ENCODE data around the gene EEF2K. TPM values are rescaled to one million over a fixed set of nuclear protein-coding genes. Genes with fewer than 3 reads are reported as not detected.

Gene EEF2K
- total and polyA plus RNA-seq, 2 of the 13 experiments (the other 11 are each of a cell fraction or from before 2014, with no cell fraction given) = 22.0 to 23.8 TPM

DNA sequence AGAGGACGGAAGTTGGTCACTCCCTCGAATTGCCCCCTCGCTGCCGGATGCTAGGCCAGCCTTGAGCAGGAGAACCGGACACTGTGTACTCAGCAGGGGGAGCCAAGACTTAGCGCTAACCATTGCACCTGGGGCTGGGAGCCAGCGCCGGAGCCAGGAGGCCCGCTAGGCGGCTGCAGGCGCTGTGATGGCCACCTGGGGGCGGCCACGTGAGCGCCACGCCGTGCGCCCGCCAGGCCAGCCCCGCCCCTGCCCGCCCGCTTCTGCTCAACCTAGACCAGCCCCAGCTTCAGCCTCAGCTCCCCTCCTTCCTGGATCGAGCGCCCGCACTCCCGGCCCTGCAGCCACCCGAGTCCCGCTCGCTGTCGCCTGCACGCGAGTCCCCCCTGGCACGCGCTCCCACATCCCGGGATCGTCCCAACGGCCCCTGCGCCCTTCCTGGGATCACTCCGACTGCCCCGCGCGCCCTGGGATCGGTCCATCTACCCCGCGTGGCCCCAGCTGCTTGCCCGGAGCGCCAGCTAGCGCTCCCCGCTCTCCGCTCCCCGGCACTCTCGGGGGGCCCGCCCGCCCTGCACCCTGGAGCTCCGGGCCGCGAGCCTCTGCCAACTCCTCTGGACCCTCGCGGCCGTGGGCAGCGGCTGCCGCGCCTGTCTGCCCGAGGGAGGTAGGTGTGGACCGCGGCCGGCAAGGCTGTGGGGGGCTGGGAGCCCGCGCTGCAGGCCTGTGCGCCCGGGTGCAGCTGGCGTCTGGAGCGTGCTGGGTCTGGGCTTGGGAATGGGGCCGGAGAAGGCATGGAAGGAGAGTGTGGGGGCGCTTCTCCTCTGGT, at the start of gene EEF2K (continued):
- peak; percentile 51; the same call in 1 of the 2 replicates for TF ChIP-seq SKIL (CRISPR knock-in tag; IDR thresholded peaks at IDR 0.05; ENCODE audit: borderline replicate concordance)
- TF ChIP-seq, protein P1, sequence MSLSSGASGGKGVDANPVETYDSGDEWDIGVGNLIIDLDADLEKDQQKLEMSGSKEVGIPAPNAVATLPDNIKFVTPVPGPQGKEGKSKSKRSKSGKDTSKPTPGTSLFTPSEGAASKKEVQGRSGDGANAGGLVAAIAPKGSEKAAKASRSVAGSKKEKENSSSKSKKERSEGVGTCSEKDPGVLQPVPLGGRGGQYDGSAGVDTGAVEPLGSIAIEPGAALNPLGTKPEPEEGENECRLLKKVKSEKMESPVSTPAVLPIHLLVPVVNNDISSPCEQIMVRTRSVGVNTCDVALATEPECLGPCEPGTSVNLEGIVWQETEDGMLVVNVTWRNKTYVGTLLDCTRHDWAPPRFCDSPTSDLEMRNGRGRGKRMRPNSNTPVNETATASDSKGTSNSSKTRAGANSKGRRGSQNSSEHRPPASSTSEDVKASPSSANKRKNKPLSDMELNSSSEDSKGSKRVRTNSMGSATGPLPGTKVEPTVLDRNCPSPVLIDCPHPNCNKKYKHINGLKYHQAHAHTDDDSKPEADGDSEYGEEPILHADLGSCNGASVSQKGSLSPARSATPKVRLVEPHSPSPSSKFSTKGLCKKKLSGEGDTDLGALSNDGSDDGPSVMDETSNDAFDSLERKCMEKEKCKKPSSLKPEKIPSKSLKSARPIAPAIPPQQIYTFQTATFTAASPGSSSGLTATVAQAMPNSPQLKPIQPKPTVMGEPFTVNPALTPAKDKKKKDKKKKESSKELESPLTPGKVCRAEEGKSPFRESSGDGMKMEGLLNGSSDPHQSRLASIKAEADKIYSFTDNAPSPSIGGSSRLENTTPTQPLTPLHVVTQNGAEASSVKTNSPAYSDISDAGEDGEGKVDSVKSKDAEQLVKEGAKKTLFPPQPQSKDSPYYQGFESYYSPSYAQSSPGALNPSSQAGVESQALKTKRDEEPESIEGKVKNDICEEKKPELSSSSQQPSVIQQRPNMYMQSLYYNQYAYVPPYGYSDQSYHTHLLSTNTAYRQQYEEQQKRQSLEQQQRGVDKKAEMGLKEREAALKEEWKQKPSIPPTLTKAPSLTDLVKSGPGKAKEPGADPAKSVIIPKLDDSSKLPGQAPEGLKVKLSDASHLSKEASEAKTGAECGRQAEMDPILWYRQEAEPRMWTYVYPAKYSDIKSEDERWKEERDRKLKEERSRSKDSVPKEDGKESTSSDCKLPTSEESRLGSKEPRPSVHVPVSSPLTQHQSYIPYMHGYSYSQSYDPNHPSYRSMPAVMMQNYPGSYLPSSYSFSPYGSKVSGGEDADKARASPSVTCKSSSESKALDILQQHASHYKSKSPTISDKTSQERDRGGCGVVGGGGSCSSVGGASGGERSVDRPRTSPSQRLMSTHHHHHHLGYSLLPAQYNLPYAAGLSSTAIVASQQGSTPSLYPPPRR (CRISPR knock-in tag; IDR thresholded peaks at IDR 0.05; ENCODE audit: borderline replicate concordance) = peak; percentile 84
- peak; percentile 94 for TF ChIP-seq MAZ (IDR thresholded peaks at IDR 0.05; ENCODE audit: borderline replicate concordance, low read depth, low read length)
- peak; percentile 100 for TF ChIP-seq MAZ (CRISPR knock-in tag; IDR thresholded peaks at IDR 0.05; ENCODE audit: low read depth)
- TF ChIP-seq ARID2 (CRISPR knock-in tag; IDR thresholded peaks at IDR 0.05; ENCODE audit: borderline replicate concordance) = peak; percentile 91
- TF ChIP-seq TRIM24 (CRISPR knock-in tag; IDR thresholded peaks at IDR 0.05) = 0 out of 2 replicates have a peak, but pooled peaks have one; percentile 45
- TF ChIP-seq, protein P2, sequence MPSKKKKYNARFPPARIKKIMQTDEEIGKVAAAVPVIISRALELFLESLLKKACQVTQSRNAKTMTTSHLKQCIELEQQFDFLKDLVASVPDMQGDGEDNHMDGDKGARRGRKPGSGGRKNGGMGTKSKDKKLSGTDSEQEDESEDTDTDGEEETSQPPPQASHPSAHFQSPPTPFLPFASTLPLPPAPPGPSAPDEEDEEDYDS (CRISPR knock-in tag; IDR thresholded peaks at IDR 0.05) = peak; percentile 74
- peak; percentile 94; the same call in 1 of the 2 replicates for TF ChIP-seq MIER3 (CRISPR knock-in tag; IDR thresholded peaks at IDR 0.05; ENCODE audit: borderline replicate concordance)
- TF ChIP-seq DNMT1 (CRISPR knock-in tag; IDR thresholded peaks at IDR 0.05) = peak; percentile 99
- TF ChIP-seq ZNF737 (CRISPR knock-in tag; IDR thresholded peaks at IDR 0.05; ENCODE audit: borderline replicate concordance) = peak; percentile 76; the same call in 1 of the 2 replicates
- TF ChIP-seq ISX (CRISPR knock-in tag; conservative IDR thresholded peaks at IDR 0.05) = peak; percentile 97
- TF ChIP-seq ZNF383 (CRISPR knock-in tag; IDR thresholded peaks at IDR 0.05; ENCODE audit: borderline replicate concordance) = peak; percentile 88; the same call in 1 of the 2 replicates
- TF ChIP-seq ZNF780A (CRISPR knock-in tag; IDR thresholded peaks at IDR 0.05) = no peak
- TF ChIP-seq, protein P3, sequence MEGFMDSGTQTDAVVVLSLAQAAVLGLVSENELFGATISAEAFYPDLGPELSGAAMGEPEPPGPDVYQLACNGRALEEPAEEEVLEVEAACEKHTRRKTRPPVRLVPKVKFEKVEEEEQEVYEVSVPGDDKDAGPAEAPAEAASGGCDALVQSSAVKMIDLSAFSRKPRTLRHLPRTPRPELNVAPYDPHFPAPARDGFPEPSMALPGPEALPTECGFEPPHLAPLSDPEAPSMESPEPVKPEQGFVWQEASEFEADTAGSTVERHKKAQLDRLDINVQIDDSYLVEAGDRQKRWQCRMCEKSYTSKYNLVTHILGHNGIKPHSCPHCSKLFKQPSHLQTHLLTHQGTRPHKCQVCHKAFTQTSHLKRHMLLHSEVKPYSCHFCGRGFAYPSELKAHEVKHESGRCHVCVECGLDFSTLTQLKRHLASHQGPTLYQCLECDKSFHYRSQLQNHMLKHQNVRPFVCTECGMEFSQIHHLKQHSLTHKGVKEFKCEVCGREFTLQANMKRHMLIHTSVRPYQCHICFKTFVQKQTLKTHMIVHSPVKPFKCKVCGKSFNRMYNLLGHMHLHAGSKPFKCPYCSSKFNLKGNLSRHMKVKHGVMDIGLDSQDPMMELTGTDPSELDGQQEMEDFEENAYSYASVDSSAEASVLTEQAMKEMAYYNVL (CRISPR knock-in tag; IDR thresholded peaks at IDR 0.05; ENCODE audit: borderline replicate concordance) = peak; percentile 81; the same call in 1 of the 2 replicates
- no peak for TF ChIP-seq CSRNP2 (CRISPR knock-in tag; conservative IDR thresholded peaks at IDR 0.05; ENCODE audit: low read depth)
- peak; percentile 81; the same call in 1 of the 2 replicates for TF ChIP-seq TP53 (CRISPR knock-in tag; conservative IDR thresholded peaks at IDR 0.05)

Measured in HepG2 (cell line).